Measurements from ENCODE around the gene MCTP2. TPM values are rescaled to one million over a fixed set of nuclear protein-coding genes. Genes with fewer than 3 reads are reported as not detected.

Gene MCTP2
- polyA plus RNA-seq, 3 donors, result 2.4 to 7.4 (median 7.3) TPM

DNA sequence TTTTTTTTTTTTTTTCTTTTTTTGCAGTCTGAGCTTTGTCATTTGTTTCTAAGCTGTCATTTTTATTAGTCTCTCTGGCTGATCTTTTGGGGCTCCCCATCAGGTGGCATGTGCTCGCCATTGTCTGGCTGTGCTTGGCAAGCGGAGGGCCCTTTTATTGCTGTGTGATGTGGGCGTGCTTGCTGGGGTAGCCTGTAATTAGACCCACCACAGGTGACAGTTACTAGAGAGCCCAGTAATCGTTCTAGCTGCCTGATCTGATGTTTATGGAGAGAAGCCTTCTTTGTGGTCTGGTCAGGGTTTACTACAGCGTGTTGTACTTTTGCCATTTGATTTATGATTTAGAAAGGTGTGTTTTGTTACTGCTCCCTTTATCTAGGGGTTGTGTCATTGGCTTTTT lies 179.9 kb downstream of the MCTP2 start:
- DNase-seq, result no peak
- TF ChIP-seq, protein P1, sequence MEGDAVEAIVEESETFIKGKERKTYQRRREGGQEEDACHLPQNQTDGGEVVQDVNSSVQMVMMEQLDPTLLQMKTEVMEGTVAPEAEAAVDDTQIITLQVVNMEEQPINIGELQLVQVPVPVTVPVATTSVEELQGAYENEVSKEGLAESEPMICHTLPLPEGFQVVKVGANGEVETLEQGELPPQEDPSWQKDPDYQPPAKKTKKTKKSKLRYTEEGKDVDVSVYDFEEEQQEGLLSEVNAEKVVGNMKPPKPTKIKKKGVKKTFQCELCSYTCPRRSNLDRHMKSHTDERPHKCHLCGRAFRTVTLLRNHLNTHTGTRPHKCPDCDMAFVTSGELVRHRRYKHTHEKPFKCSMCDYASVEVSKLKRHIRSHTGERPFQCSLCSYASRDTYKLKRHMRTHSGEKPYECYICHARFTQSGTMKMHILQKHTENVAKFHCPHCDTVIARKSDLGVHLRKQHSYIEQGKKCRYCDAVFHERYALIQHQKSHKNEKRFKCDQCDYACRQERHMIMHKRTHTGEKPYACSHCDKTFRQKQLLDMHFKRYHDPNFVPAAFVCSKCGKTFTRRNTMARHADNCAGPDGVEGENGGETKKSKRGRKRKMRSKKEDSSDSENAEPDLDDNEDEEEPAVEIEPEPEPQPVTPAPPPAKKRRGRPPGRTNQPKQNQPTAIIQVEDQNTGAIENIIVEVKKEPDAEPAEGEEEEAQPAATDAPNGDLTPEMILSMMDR (IDR thresholded peaks at IDR 0.05), result no peak
- H3K36me3 Mint-ChIP-seq, result peaks cover 11 to 54% of the 10 kb centered on the region in 2 donors
- Histone ChIP-seq H3K27me3 (ENCODE audit: control insufficient read depth in 2 of 2, insufficient read depth in 2 of 2, low read length in 2 of 2) (no peaks in the 10 kb centered on the region), H2AFZ (ENCODE audit: insufficient read depth, low read depth, low read length, poor library complexity, severe bottlenecking) (no peak overlapping the region), H3K27ac (ENCODE audit: low read depth in 1 of 2, low read length in 2 of 2) (no peak overlapping the region), H3K9me3 (replicated peaks in 1 of 2; ENCODE audit: control insufficient read depth in 1 of 2, insufficient read depth in 1 of 2, low read length in 2 of 2) (no peaks in the 10 kb centered on the region), H3K4me2 (replicated peaks; ENCODE audit: extremely low read depth, low read length, poor library complexity, severe bottlenecking) (no peak overlapping the region), H3K4me1 (ENCODE audit: control insufficient read depth in 1 of 2, insufficient read depth in 2 of 2, low read length in 2 of 2) (no peaks in the 10 kb centered on the region), H3K36me3 (replicated peaks in 1 of 2; ENCODE audit: control insufficient read depth in 1 of 2, insufficient read depth in 2 of 2, low read length in 2 of 2) (peaks cover 0 to 6% of the 10 kb centered on the region in 2 donors), H3K4me3 (replicated peaks in 1 of 3; ENCODE audit: low read depth in 2 of 3, low read length in 3 of 3) (no peak overlapping the region), H3K79me2 (ENCODE audit: insufficient read depth, low read length) (no peaks in the 10 kb centered on the region), H3K9ac (ENCODE audit: insufficient read depth, low read length, poor library complexity, severe bottlenecking) (no peak overlapping the region), H4K20me1 (ENCODE audit: insufficient read depth, low read length) (no peaks in the 10 kb centered on the region)
- 100% methylated on average over 1 of the region's 5 CpGs for WGBS (ENCODE audit: insufficient coverage)
- no peak overlapping the region for H3K4me3 Mint-ChIP-seq
- intact Hi-C loops (cut with micrococcal nuclease), result no loop called here
- H3K27me3 Mint-ChIP-seq (ENCODE audit: low read depth in 3 of 3), result peaks cover 0 to 2% (median 0%) of the 10 kb centered on the region in 3 donors
- H3K9me3 Mint-ChIP-seq, result no peaks in the 10 kb centered on the region
- H3K27ac Mint-ChIP-seq, result no peak overlapping the region
- peaks cover 3% of the 10 kb centered on the region for H3K4me1 Mint-ChIP-seq

DNA sequence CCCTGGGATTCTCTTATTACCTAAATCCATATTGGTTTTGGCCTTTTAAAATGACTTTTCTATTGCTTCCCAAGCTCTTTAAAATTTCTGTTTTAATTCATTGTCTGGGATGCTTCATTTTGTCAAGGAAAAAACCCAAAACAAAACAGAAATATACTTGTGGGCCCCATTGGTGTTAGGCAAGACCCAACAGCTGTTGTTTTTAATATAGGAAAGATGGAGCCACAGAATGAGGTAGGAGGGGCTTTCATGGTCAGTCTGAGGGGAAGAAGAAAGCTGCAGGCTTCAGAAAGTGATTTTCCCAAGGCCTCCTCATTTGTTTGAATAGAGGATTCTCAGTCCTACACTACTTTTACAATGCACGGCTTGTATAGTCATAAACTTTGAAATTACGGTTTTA lies 180.5 kb downstream of the MCTP2 start:
- peaks cover 11 to 56% of the 10 kb centered on the region in 2 donors for H3K36me3 Mint-ChIP-seq
- Histone ChIP-seq H3K9me3 (replicated peaks in 1 of 2; ENCODE audit: control insufficient read depth in 1 of 2, insufficient read depth in 1 of 2, low read length in 2 of 2) (no peaks in the 10 kb centered on the region), H3K4me2 (replicated peaks; ENCODE audit: extremely low read depth, low read length, poor library complexity, severe bottlenecking) (no peak overlapping the region), H3K9ac (ENCODE audit: insufficient read depth, low read length, poor library complexity, severe bottlenecking) (no peak overlapping the region), H3K4me3 (replicated peaks in 1 of 3; ENCODE audit: low read depth in 2 of 3, low read length in 3 of 3) (no peak overlapping the region), H4K20me1 (ENCODE audit: insufficient read depth, low read length) (no peaks in the 10 kb centered on the region), H3K27ac (ENCODE audit: low read depth in 1 of 2, low read length in 2 of 2) (no peak overlapping the region), H3K36me3 (replicated peaks in 1 of 2; ENCODE audit: control insufficient read depth in 1 of 2, insufficient read depth in 2 of 2, low read length in 2 of 2) (peaks cover 0 to 4% of the 10 kb centered on the region in 2 donors), H2AFZ (ENCODE audit: insufficient read depth, low read depth, low read length, poor library complexity, severe bottlenecking) (no peak overlapping the region), H3K27me3 (ENCODE audit: control insufficient read depth in 2 of 2, insufficient read depth in 2 of 2, low read length in 2 of 2) (no peaks in the 10 kb centered on the region), H3K79me2 (ENCODE audit: insufficient read depth, low read length) (no peaks in the 10 kb centered on the region), H3K4me1 (ENCODE audit: control insufficient read depth in 1 of 2, insufficient read depth in 2 of 2, low read length in 2 of 2) (no peaks in the 10 kb centered on the region)
- DNase-seq, result no peak
- H3K27ac Mint-ChIP-seq, result no peak overlapping the region
- peaks cover 3% of the 10 kb centered on the region for H3K4me1 Mint-ChIP-seq
- no peaks in the 10 kb centered on the region for H3K9me3 Mint-ChIP-seq
- WGBS (ENCODE audit: insufficient coverage), result no CpG with 5 or more reads among the region's 2 CpGs
- TF ChIP-seq, protein P1 (IDR thresholded peaks at IDR 0.05), result no peak
- H3K4me3 Mint-ChIP-seq, result no peak overlapping the region
- H3K27me3 Mint-ChIP-seq (ENCODE audit: low read depth in 3 of 3), result peaks cover 0 to 2% (median 0%) of the 10 kb centered on the region in 3 donors
- intact Hi-C loops (cut with micrococcal nuclease), result no loop called here

Measured in CD14-positive monocyte (primary cell).